Activated T-helper 1 cell treated with anti-CD3 and anti-CD28 coated beads, Interleukin-12 subunit alpha, Interleukin-12 subunit beta, Interleukin-2, Interleukin-4 antibody, amounts not matched to agents 30 ng/mL and 10 ng/mL and 1 ng/mL, durations not matched to agents 14 hours and 24 hours and 36 hours (primary cell): ENCODE results near the gene PRDM16. TPM values are rescaled to one million over a fixed set of nuclear protein-coding genes. Genes with fewer than 3 reads are reported as not detected.

Source experiments
- DNase-seq: peaks from one replicate; pipeline ENCODE4 v3.0.0; 2021; ENCODE audit warnings: low spot score
- H3K27ac Mint-ChIP-seq: one replicate; pipeline ENCODE4 v1.8.0; 2021; ENCODE audit warnings: mild to moderate bottlenecking, mixed read lengths
- H3K27me3 Mint-ChIP-seq: one replicate; pipeline ENCODE4 v1.8.0; 2022; ENCODE audit warnings: mild to moderate bottlenecking, moderate library complexity, mixed read lengths; ENCODE audit not compliant: insufficient read depth
- H3K36me3 Mint-ChIP-seq: one replicate; pipeline ENCODE4 v1.8.0; 2021; ENCODE audit warnings: low read depth, mixed read lengths
- H3K4me1 Mint-ChIP-seq: one replicate; pipeline ENCODE4 v1.8.0; 2021; ENCODE audit warnings: low read depth, mixed read lengths
- H3K4me3 Mint-ChIP-seq: one replicate; pipeline ENCODE4 v1.8.0; 2021; ENCODE audit warnings: mild to moderate bottlenecking, moderate library complexity, mixed read lengths
- H3K9me3 Mint-ChIP-seq: one replicate; pipeline ENCODE4 v1.8.0; 2021; ENCODE audit warnings: mixed read lengths
- intact Hi-C: fragments of 100-400 bp; cut with micrococcal nuclease; formaldehyde crosslinking; loops from one replicate; pipeline ENCODE4 v1.15.1; 2024
- total RNA-seq: library from RNA; stranded (reverse); gene quantifications from 2 replicates; pipeline ENCODE4 v1.2.3, GENCODE V29; 2022

Gene PRDM16
- total RNA-seq, 1 donor from 2014 or later, result not detected

DNA sequence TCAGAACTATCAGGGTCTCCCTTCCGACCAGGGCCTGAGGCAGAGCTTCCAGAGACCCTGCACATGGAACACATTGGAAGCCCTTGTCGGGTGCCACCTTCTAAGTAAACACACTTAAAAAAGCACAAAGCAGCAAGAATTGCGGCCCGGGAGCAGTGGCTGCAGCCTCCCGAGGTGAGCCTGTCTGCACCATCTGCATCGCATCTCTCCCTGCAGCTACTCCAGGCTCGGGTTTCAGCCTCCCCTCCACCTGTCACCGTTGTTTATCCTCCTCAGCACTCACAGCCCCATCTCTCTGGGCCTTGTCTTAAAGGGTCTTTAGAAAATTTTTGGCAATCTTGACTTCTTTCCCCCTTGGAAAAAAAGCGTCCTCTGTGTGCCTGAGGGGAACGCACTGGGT lies 290.3 kb downstream of the PRDM16 start:
- no peaks in the 10 kb centered on the region for H3K9me3 Mint-ChIP-seq
- no peak for DNase-seq
- no peaks in the 10 kb centered on the region for H3K36me3 Mint-ChIP-seq
- H3K27me3 Mint-ChIP-seq, result no peaks in the 10 kb centered on the region
- H3K4me1 Mint-ChIP-seq, result no peaks in the 10 kb centered on the region
- H3K4me3 Mint-ChIP-seq, result no peak overlapping the region
- intact Hi-C loops, result no loop called here
- no peak overlapping the region for H3K27ac Mint-ChIP-seq

DNA sequence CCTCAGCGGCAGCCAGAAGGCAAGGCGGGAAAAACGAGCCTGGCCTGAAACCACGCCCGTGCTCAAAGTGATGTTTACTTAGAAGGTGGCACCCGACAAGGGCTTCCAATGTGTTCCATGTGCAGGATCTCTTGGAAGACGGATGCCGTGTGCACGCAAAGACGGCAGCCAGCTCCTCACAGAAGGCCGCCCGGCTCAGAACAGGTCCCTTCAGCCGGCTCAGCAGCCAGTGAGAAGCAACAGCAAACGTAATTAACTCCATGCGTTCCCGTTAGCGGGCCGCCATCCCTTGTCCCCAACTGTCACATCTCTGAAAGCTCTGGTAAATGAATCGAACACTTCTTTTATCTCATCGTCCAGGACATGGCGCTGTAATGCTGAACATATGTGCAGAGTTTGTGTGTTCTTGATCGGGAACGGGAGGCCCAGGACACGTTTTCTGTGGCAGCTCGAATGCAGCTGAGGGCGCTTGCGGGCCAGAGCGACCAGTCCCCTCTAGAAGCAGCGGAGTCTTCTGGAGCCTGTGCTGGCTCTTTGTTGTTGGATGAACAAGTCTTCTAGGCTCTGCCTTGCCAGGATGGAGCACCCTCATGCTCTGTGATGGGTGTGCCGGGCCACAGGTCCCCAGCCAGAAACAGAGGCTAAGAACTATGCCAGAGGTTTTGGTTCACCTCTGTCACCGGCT lies 290.9 kb downstream of the PRDM16 start:
- no peak for DNase-seq
- Mint-ChIP-seq H3K4me3 (no peak overlapping the region), H3K4me1 (no peaks in the 10 kb centered on the region), H3K27me3 (no peaks in the 10 kb centered on the region), H3K9me3 (no peaks in the 10 kb centered on the region), H3K36me3 (no peaks in the 10 kb centered on the region), H3K27ac (no peak overlapping the region)
- intact Hi-C loops, result no loop called here

DNA sequence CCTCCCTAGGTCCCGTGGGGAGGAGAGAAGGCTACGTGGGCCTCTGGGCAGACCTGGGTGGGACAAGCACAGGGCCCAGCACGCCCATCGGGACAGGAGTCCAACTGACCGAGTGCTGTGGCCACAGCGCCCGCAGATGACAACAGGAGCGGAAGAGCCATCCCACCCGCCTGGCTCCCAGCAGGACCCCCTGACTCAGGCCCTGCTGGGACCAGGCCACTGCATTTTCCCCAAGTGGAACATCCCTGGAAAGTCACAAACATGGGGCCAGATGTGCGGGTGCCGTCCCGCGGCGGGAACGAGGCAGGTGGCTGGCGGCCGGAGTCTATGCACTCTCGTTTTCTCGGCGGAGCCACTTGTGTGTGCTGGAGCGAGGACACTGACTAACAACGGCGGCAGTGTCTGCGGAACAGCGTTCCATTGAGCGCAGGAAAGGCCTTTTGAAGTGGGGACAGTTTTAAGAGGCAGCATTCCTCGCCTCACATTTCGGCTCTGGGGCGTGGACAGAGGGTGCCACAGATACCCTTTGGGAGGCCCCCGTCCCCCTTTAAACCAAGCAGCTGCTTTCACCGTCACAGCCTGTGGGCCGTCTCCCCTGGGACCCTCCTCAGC lies 291.7 kb downstream of the PRDM16 start:
- no peaks in the 10 kb centered on the region for H3K36me3 Mint-ChIP-seq
- no peaks in the 10 kb centered on the region for H3K27me3 Mint-ChIP-seq
- DNase-seq, result no peak
- H3K4me3 Mint-ChIP-seq, result no peak overlapping the region
- intact Hi-C loops, result no loop called here
- no peaks in the 10 kb centered on the region for H3K4me1 Mint-ChIP-seq
- no peaks in the 10 kb centered on the region for H3K9me3 Mint-ChIP-seq
- no peak overlapping the region for H3K27ac Mint-ChIP-seq

DNA sequence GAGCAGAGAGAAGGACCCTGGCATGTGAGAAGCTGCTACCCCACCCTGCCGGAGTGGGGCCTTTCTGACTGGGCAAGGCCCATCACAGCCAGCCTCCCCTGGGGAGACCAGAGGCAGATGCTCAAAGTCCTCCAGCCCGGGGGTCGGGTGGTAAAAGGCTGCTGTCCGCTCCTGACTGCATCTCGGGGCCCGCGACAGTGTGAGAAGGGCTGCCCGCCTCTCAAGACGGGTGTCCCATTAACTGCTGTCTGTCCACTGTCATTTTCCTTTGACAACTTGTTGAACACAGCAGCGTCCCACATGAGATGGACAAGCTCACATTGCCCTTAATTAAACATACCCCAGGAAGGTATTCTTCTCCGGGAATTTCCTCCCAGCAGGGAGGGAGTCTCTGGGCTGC lies 294.0 kb downstream of the PRDM16 start:
- no peaks in the 10 kb centered on the region for H3K9me3 Mint-ChIP-seq

DNA sequence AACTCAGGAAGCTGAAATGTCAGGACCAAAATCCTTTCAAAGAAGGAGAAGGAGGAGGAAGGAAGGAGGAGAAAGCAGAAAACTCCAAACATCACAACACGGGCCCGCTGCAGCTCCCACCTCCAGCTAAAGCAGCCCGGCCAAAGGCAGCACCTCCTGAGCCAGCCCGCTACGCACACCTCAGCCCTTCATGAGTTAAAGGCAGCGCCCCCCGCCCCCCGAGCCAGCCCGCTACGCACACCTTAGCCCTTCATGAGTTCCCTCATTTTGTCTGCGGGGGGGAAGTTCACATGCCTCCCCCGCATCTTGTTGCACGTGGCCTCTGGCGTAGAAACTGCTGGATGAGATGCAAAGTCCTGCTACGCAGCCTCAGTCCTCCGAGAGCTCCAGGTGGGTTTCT lies 294.8 kb downstream of the PRDM16 start:
- no peaks in the 10 kb centered on the region for H3K27me3 Mint-ChIP-seq
- H3K4me1 Mint-ChIP-seq, result no peaks in the 10 kb centered on the region
- H3K9me3 Mint-ChIP-seq, result no peaks in the 10 kb centered on the region
- intact Hi-C loops, result no loop called here
- DNase-seq, result no peak
- H3K4me3 Mint-ChIP-seq, result no peak overlapping the region
- no peaks in the 10 kb centered on the region for H3K36me3 Mint-ChIP-seq
- H3K27ac Mint-ChIP-seq, result no peak overlapping the region

More for the DNA sequence above, 294.0 kb downstream of the PRDM16 start:
- Mint-ChIP-seq H3K27ac (no peak overlapping the region), H3K36me3 (no peaks in the 10 kb centered on the region), H3K4me1 (no peaks in the 10 kb centered on the region), H3K4me3 (no peak overlapping the region), H3K27me3 (no peaks in the 10 kb centered on the region)
- intact Hi-C loops, result no loop called here
- no peak for DNase-seq

DNA sequence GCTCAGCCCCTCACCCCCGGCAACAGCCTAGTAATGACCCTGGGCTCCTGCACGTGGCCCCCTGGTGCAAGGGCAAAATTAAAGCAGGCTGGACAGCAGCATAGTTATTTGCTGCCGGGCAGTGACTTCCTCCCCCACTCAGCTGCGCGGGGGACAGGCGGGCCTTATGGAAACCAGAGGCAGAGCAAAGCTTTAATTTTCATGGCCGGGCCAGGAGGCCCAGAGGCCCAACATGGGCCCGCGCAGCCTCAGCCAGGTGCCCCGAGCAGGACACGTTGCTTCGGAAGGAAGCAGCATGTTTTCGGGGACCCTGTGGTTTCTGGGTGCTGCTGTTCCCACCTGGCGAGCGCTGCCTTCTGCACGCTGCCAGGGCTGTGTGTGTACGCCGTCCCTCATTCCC lies 295.5 kb downstream of the PRDM16 start:
- H3K4me1 Mint-ChIP-seq, result no peaks in the 10 kb centered on the region
- no peaks in the 10 kb centered on the region for H3K36me3 Mint-ChIP-seq
- intact Hi-C loops, result no loop called here
- H3K4me3 Mint-ChIP-seq, result no peak overlapping the region
- DNase-seq, result no peak
- H3K27ac Mint-ChIP-seq, result no peak overlapping the region
- H3K27me3 Mint-ChIP-seq, result no peaks in the 10 kb centered on the region
- H3K9me3 Mint-ChIP-seq, result no peaks in the 10 kb centered on the region

DNA sequence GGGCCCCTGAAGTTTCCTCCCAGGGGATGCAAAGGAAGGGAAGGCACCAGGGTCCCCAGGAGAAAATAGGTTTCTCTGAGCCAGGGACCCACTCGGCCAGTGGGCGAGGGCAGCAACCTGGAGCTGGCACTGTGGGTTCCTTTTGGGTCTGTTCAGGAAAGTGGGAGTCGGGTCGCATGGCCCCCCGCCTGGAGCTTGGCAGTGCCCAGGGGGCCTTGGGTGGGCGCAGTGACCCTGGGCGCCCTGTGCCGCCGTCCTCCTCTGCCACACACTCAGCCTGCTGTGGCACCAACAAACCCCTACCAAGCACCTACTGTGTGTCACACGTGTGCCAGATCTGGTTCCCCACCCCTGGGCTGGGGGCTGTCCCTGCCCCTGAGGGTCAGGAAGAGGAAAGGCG lies 296.0 kb downstream of the PRDM16 start:
- DNase-seq, result no peak
- intact Hi-C loops, result no loop called here
- Mint-ChIP-seq H3K4me3 (no peak overlapping the region), H3K36me3 (no peaks in the 10 kb centered on the region), H3K4me1 (no peaks in the 10 kb centered on the region), H3K27me3 (no peaks in the 10 kb centered on the region), H3K27ac (no peak overlapping the region), H3K9me3 (no peaks in the 10 kb centered on the region)

DNA sequence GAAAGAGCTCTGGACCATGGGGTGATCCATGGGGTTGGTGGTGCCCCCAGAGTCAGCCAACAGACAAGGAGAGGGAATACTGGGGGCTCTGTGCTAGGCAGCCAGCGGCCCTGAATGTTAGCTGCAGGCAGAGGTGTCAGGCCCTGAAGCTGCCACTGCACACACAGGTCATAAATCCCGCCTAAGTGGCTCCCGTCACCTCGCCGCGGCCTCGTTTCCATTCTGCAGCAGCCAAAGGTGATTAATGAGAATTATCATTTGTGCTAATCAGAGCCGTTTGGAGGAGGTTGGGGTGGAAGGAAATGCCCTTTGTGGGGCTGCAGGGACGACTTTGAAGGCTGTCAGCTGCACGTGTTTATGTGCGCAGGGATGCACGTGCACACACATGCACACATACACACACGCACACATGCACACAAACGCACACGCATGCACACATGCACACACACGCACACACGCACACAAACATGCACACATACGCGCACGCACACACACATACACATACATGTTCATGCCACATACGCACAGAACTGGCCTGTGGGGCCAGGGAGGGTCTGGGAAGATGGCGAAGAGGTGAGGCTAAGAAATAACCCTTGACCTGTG lies 296.6 kb downstream of the PRDM16 start:
- H3K9me3 Mint-ChIP-seq, result no peaks in the 10 kb centered on the region
- no peak overlapping the region for H3K27ac Mint-ChIP-seq
- H3K27me3 Mint-ChIP-seq, result no peaks in the 10 kb centered on the region
- intact Hi-C loops, result no loop called here
- no peaks in the 10 kb centered on the region for H3K4me1 Mint-ChIP-seq
- DNase-seq, result no peak
- H3K36me3 Mint-ChIP-seq, result no peaks in the 10 kb centered on the region
- H3K4me3 Mint-ChIP-seq, result no peak overlapping the region

DNA sequence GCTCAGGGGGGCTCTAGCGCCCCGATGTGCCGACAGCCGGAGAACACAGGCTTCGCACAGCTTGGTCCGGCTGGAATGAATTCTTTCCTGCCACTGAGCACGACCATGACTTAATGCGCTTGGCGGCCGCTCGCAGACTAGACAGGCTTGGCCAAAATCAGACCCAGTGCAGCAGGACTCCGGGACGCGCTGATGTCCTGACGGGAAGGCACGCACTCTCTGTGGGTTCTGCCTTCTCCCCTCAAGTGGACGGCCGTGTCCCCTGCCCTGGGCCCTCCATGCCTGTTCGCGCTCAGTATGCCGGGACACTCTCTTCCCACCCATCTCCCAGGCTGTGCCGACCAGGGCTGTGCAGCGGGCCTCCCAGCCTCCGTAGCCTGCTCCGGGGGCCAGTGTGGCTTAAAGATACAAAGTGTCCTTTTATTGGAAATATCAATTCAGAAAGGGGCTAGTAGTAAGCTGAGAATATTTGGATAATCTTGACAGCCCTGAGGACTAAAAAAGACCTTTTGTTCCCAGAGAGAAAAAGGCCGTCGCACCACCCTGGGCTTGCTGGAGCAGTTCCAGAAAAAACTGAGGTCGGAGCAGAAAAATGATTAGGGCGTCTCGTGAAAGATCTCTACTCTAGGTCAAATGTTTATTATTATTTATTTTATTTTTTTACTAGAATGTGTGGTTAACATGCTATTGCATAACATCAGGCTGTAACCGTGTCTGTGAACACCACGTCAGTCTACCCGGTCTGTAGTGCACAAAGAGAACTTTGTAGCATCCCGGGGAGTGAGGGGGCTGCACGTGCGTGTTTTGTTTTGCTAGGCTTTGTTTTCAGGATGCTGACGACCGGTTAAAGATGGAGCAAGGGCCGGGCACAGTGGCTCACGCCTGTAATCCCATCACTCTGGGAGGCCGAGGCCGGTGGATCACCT lies 297.4 kb downstream of the PRDM16 start:
- H3K4me3 Mint-ChIP-seq, result no peak overlapping the region
- H3K36me3 Mint-ChIP-seq, result no peaks in the 10 kb centered on the region
- H3K4me1 Mint-ChIP-seq, result no peaks in the 10 kb centered on the region
- H3K27ac Mint-ChIP-seq, result no peak overlapping the region
- no peaks in the 10 kb centered on the region for H3K27me3 Mint-ChIP-seq
- intact Hi-C loops, result no loop called here
- no peaks in the 10 kb centered on the region for H3K9me3 Mint-ChIP-seq
- no peak for DNase-seq

DNA sequence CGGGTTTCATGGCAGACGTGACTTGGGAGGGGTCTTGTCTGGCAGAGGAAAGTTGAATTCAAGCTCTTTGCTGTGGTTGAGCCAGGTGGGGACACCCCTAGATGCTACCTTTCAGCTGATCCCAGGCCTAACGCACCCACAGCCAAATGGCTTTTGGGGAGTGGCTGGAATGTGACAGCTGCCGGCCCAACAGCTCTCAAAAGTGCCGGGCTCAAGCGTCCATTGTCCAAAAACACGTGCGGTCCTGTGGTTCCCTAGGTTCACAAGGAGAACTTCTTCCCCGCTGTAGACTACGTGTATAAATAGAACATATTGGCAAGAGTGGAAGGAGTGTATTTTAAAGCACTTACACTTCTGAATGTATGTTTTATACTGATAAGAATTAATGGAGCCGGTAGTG lies 298.4 kb downstream of the PRDM16 start:
- no peak overlapping the region for H3K27ac Mint-ChIP-seq
- no peaks in the 10 kb centered on the region for H3K27me3 Mint-ChIP-seq
- DNase-seq, result no peak
- H3K4me3 Mint-ChIP-seq, result no peak overlapping the region
- peaks cover 2% of the 10 kb centered on the region for H3K4me1 Mint-ChIP-seq
- H3K36me3 Mint-ChIP-seq, result no peaks in the 10 kb centered on the region
- H3K9me3 Mint-ChIP-seq, result no peaks in the 10 kb centered on the region
- intact Hi-C loops, result no loop called here

DNA sequence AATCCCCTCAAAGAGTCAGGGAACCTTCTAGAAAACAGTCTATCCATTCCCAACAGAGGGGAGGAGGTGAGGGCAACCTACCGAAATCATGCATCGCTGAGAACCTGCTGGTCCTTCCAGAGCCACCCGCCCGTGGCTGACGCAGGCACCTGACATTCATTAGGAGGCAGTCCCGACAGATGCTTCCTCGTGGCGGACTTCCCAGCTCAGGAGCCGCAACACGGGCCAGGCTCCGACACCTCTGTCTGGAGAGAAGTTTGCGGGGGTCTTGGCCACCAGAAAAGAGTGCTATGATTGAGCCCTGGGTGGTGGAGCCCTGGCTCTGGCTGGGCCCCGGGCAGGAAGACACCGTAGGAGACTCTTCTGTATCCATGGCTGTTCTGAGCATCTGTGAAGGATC lies 299.1 kb downstream of the PRDM16 start:
- Mint-ChIP-seq H3K27ac (no peak overlapping the region), H3K9me3 (no peaks in the 10 kb centered on the region), H3K36me3 (no peaks in the 10 kb centered on the region), H3K27me3 (no peaks in the 10 kb centered on the region), H3K4me3 (no peak overlapping the region), H3K4me1 (peaks cover 5% of the 10 kb centered on the region)
- DNase-seq, result no peak
- intact Hi-C loops, result no loop called here

DNA sequence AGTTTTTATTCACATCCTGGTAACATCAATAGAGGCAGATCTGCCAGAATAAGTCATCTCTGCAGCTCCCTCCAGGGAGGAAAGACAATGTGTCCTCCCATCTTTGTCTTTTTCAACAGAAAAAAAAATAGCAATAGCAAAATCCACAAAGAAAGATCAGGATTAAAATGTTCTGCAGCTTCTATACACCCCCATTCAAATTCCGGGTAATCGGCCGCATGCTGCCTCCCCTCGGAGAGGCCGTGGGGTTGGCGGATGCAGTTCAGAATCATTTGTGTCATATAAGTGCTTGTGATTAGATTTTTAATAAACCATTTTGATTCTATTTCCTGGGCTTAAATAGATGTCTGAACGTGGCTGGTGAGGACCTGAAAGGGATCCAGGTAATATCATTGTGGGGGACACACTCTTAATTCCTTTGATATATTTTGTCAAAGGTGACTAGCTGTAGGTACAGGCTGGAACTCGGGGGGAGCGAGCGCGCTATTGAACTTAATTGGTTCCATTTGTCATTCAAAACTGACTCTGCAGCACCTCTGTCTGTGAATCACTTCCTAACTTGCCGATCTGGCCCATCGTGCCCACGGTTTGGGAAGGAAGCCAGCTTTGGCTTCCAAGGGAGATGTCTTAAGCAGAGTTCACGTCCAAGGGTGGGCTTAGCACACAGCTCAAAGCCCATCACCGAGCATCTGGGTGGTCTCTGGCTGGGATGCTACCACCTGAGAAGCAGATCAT lies 299.9 kb downstream of the PRDM16 start:
- intact Hi-C loops, result no loop called here
- DNase-seq, result no peak
- Mint-ChIP-seq H3K9me3 (no peaks in the 10 kb centered on the region), H3K27me3 (no peaks in the 10 kb centered on the region), H3K36me3 (no peaks in the 10 kb centered on the region), H3K4me3 (no peak overlapping the region), H3K4me1 (peaks cover 5% of the 10 kb centered on the region), H3K27ac (no peak overlapping the region)
